GM12878 (cell line): ENCODE data around the gene OTOG. TPM values are rescaled to one million over a fixed set of nuclear protein-coding genes. Genes with fewer than 3 reads are reported as not detected.

Experiments used
- ATAC-seq: fragments of 200-7000 bp; cut with Tn5 transposase; 3 replicates; pipeline ENCODE4 v1.9.1; 2020; ENCODE audit warnings: mild to moderate bottlenecking, moderate library complexity
- BruUV-seq: library from RNA; stranded (reverse); fragments of 400-500 nt; replicated peaks from 2 replicates; lab custom pipeline; 2021; lab: Mats Ljungman, UMichigan
- CTCF ChIA-PET: fragments of 300-600 bp; sonication (Branson Sonifier 250); formaldehyde crosslinking; extraction: SDS; loops from one replicate; lab custom pipeline; 2021; ENCODE audit warnings: inconsistent platforms; lab: Yijun Ruan, JAX
- POLR2A ChIA-PET: fragments of 350-600 bp; formaldehyde crosslinking; extraction: SDS; loops from one replicate; lab custom pipeline; 2021; ENCODE audit warnings: inconsistent platforms; lab: Charles Lee
- RAD21 ChIA-PET: fragments of 300-600 bp; sonication (Branson Sonifier 250); formaldehyde crosslinking; loops from one replicate; lab custom pipeline; 2023; ENCODE audit warnings: antibody characterized with exemption; ENCODE audit not compliant: unreplicated experiment; lab: Charles Lee
- SMC1A ChIA-PET: fragments of 300-600 bp; sonication (Branson Sonifier 250); formaldehyde crosslinking; loops from one replicate; lab custom pipeline; 2023; ENCODE audit not compliant: unreplicated experiment, uncharacterized antibody; lab: Charles Lee
- DNase-seq: peaks from one replicate; pipeline ENCODE4 v3.0.0-alpha.2; 2011; ENCODE audit warnings: low read depth, low spot score
- FAIRE-seq: peaks from 3 replicates; lab custom pipeline; 2011; peaks lifted over from hg19 to GRCh38; lab: Jason Lieb, UNC
- H2AFZ ChIP-seq: 2 replicates; pipeline ENCODE4 v1.6.0; 2011; ENCODE audit warnings: low read depth, low read length, control low read depth; ENCODE audit not compliant: control insufficient read depth
- H3K27ac ChIP-seq: 2 replicates; pipeline ENCODE4 v1.5.1; 2011; ENCODE audit warnings: control low read depth; ENCODE audit not compliant: control insufficient read depth, insufficient read depth
- H3K27me3 ChIP-seq, 2 experiments: replicated peaks in 1 of 2; 2 replicates each; pipeline versions ENCODE4 v1.6.0 to v1.6.1; 2011; ENCODE audit warnings: low read length in 1 of 2; ENCODE audit not compliant: control insufficient read depth in 2 of 2, insufficient read depth in 2 of 2
- H3K36me3 ChIP-seq, 2 experiments: 2 replicates each; pipeline ENCODE4 v1.5.1; 2011; ENCODE audit warnings: low read length in 1 of 2; ENCODE audit not compliant: control insufficient read depth in 2 of 2, insufficient read depth in 2 of 2
- H3K4me1 ChIP-seq: 2 replicates; pipeline ENCODE4 v1.6.1; 2011; ENCODE audit warnings: mild to moderate bottlenecking, low read length, moderate library complexity, mixed read lengths; ENCODE audit not compliant: control insufficient read depth, insufficient read depth
- H3K4me2 ChIP-seq: 2 replicates; pipeline ENCODE4 v1.6.0; 2011; ENCODE audit warnings: control low read depth; ENCODE audit not compliant: control insufficient read depth, insufficient read depth
- H3K4me3 ChIP-seq: fragments of 200-600 bp; sonication (generic); 2 replicates; pipeline ENCODE4 v1.5.1; 2016
- H3K79me2 ChIP-seq: 2 replicates; pipeline ENCODE4 v1.6.0; 2011; ENCODE audit warnings: low read length; ENCODE audit not compliant: control insufficient read depth, insufficient read depth
- H3K9ac ChIP-seq: 2 replicates; pipeline ENCODE4 v1.8.0; 2011; ENCODE audit warnings: low read length, control low read depth, mixed read lengths; ENCODE audit not compliant: control insufficient read depth, insufficient read depth
- H3K9me3 ChIP-seq: replicated peaks from 3 replicates; pipeline ENCODE4 v1.5.1; 2011; ENCODE audit warnings: mild to moderate bottlenecking, low read length; ENCODE audit not compliant: control insufficient read depth, insufficient read depth
- H4K20me1 ChIP-seq: 2 replicates; pipeline ENCODE4 v1.6.0; 2011; ENCODE audit not compliant: control insufficient read depth, insufficient read depth
- CHD2 ChIP-seq: IDR thresholded peaks from 2 replicates; pipeline ENCODE4 v1.6.1; 2011; ENCODE audit warnings: low read depth, low read length, improper control_type of control experiment, borderline replicate concordance
- CREB1 ChIP-seq: IDR thresholded peaks from 2 replicates; pipeline ENCODE4 v1.6.1; 2012; ENCODE audit warnings: low read depth, mild to moderate bottlenecking, inconsistent platforms
- ETV6 ChIP-seq, 2 experiments: fragments of 450-650 bp in 1 of 2; IDR thresholded peaks in 1 of 2; conservative IDR thresholded peaks in 1 of 2; 2 replicates each; pipeline ENCODE4 v1.6.1; 2014; ENCODE audit warnings: antibody characterized with exemption in 1 of 2, borderline replicate concordance in 1 of 2, low read depth in 1 of 2, mild to moderate bottlenecking in 1 of 2, moderate library complexity in 1 of 2
- IKZF2 ChIP-seq, 2 experiments: fragments of 450-650 bp; IDR thresholded peaks; 2 replicates each; pipeline ENCODE4 v1.6.1; 2017; ENCODE audit warnings: mild to moderate bottlenecking in 2 of 2, moderate library complexity in 2 of 2
- MEF2A ChIP-seq: IDR thresholded peaks from 2 replicates; pipeline ENCODE4 v1.6.1; 2011; ENCODE audit warnings: low read depth, mild to moderate bottlenecking, low read length, moderate library complexity; ENCODE audit not compliant: insufficient read depth
- NR2C1 ChIP-seq: fragments of 450-650 bp; IDR thresholded peaks from 2 replicates; pipeline ENCODE4 v1.6.1; 2017; ENCODE audit warnings: antibody characterized with exemption, mild to moderate bottlenecking, moderate library complexity
- SMAD1 ChIP-seq: fragments of 450-650 bp; IDR thresholded peaks from 2 replicates; pipeline ENCODE4 v1.6.1; 2018; ENCODE audit warnings: mild to moderate bottlenecking, low read depth; ENCODE audit not compliant: partially characterized antibody
- SMC3 ChIP-seq: IDR thresholded peaks from 2 replicates; pipeline ENCODE4 v1.6.1; 2011; ENCODE audit warnings: low read length, improper control_type of control experiment, borderline replicate concordance
- SREBF1 ChIP-seq: IDR thresholded peaks from 2 replicates; pipeline ENCODE4 v1.6.1; 2012; ENCODE audit warnings: mild to moderate bottlenecking, low read length
- TAF1 ChIP-seq: IDR thresholded peaks from 2 replicates; pipeline ENCODE4 v1.6.1; 2011; ENCODE audit warnings: mild to moderate bottlenecking, low read depth, low read length, borderline replicate concordance
- WRNIP1 ChIP-seq: IDR thresholded peaks from 2 replicates; pipeline ENCODE4 v1.6.1; 2011; ENCODE audit warnings: low read depth, low read length, improper control_type of control experiment, borderline replicate concordance
- WGBS: methylation state at CpG from one replicate; pipeline ENCODE4 v1.1.6; 2016; ENCODE audit warnings: low lambda C conversion rate; ENCODE audit not compliant: insufficient replicate concordance, insufficient coverage; ENCODE audit errors: missing lambda C conversion rate; 5-methylcytosine and 5-hydroxymethylcytosine counted together
- in situ Hi-C: fragments of 300-500 bp; cut with MboI; formaldehyde crosslinking; loops from 9 replicates; pipeline ENCODE4 v1.14.3; 2018; ENCODE audit warnings: mixed read lengths
- intact Hi-C: fragments of 100-400 bp; cut with micrococcal nuclease; formaldehyde crosslinking; loops from one replicate; pipeline ENCODE4 v1.14.2; 2022; ENCODE audit not compliant: unreplicated experiment
- polyA plus RNA-seq, 11 experiments: library from polyadenylated mRNA; depleted of rRNA in 4 of 11; unstranded in 6 of 11; stranded (reverse) in 5 of 11; fragments of >200 nt; fragmentation: Nextera tagmentation in 4 of 11; fragmentation: Illumina TruSeq in 1 of 11; extraction: Ambion mirVana in 4 of 11; extraction: Trizol in 1 of 11; gene quantifications; 1 replicate in 1 of 11; 2 replicates in 10 of 11; pipeline versions ENCODE4 v1.2.1 to v1.2.3, GENCODE V29; 2011 to 2016; ENCODE audit warnings: inconsistent platforms in 2 of 11, missing spikeins in 2 of 11, low read depth in 1 of 11
- total RNA-seq, 4 experiments: library from RNA; depleted of rRNA in 3 of 4; stranded (reverse); fragments of >200 nt in 3 of 4; fragmentation: Illumina TruSeq in 1 of 4; extraction: Trizol in 1 of 4; gene quantifications; 2 replicates each; pipeline versions ENCODE4 v1.2.1 to v1.2.3, GENCODE V29; 2013 to 2021
- TF ChIP-seq, protein P1 (sequence below): IDR thresholded peaks from 2 replicates; pipeline ENCODE4 v1.6.1; 2011; ENCODE audit warnings: borderline replicate concordance, low read depth, mild to moderate bottlenecking, moderate library complexity, low read length; ENCODE audit not compliant: insufficient read depth, poor library complexity, severe bottlenecking
- TF ChIP-seq, protein P2 (sequence below): IDR thresholded peaks from 2 replicates; pipeline ENCODE4 v1.6.1; 2012; ENCODE audit warnings: low read depth, low read length, improper control_type of control experiment
- TF ChIP-seq, protein P3 (sequence below): fragments of 450-650 bp; IDR thresholded peaks from 2 replicates; pipeline ENCODE4 v1.6.1; 2016; ENCODE audit warnings: mild to moderate bottlenecking

Gene OTOG
- total and polyA plus RNA-seq, 10 of the 15 experiments (the other 5 are each of a cell fraction or from before 2014, with no cell fraction given): not detected

DNA sequence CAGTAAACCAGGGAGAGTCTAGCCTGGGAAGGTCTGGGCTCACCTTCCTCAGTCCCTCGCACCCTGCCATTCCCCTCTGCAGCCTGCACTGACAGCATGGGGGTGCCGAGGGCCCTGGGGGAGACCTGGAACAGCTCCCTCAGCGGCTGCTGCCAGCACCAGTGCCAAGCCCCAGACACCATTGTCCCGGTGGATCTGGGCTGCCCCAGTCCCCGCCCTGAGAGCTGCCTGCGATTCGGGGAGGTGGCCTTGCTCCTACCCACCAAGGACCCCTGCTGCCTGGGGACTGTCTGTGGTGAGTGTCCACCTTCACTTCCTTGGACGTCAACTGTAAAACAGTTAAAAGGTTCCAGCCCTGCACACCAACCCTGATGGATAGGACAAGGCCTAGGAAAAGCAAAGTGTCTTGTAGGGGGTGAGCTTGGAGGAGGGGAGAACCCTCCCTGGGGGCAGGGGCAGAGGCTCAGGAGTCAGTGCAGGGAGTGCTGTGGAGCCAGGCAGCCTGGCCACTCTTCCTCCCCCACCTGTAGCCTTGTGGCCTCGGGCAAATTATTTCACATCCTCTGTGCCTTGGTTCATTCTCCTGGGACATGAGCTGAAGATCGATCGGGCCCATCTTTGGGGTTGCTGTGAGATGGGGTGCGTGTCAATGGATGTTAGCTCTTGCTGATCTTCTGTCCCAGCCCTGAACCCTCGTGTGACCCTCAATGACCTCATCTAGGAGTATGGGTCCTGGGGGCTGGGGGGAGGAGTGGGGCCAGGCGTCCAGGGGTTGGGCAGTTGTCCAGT lies 87.1 kb downstream of the OTOG start:
- POLR2A ChIA-PET: no interaction called here
- WGBS: 22% methylated on average over 14 of the region's 14 CpGs

More for the DNA sequence above, 87.1 kb downstream of the OTOG start:
- Histone ChIP-seq H3K9me3 (no peaks in the 10 kb centered on the region), H3K27me3 (no peaks in the 10 kb centered on the region; a peak in 2 of 4 replicates), H3K4me1 (no peaks in the 10 kb centered on the region), H3K36me3 (no peaks in the 10 kb centered on the region), H3K4me2 (no peak overlapping the region), H4K20me1 (no peaks in the 10 kb centered on the region), H2AFZ (no peak overlapping the region), H3K4me3 (no peak overlapping the region), H3K79me2 (no peaks in the 10 kb centered on the region), H3K27ac (no peak overlapping the region)
- BruUV-seq: no TSS peak
- intact Hi-C loops: no loop called here
- in situ Hi-C loops: no loop called here
- ATAC-seq (no peak), DNase-seq (no peak)
- RAD21 ChIA-PET: no interaction called here
- SMC1A ChIA-PET: no interaction called here
- CTCF ChIA-PET: interaction anchor here (1.2 kb wide), 1 partner anchor 35 kb away, joined by 3 read pairs; no protein-coding TSS in a partner anchor
- TF ChIP-seq CREB1 (no peak), NR2C1 (no peak), CHD2 (no peak), SMC3 (no peak), WRNIP1 (no peak), TAF1 (no peak), SREBF1 (no peak), SMAD1 (no peak), ETV6 (conservative IDR thresholded peaks at IDR 0.05 in 1 of 2, IDR thresholded peaks at IDR 0.05 in 1 of 2; ENCODE audit: borderline replicate concordance in 1 of 2, low read depth in 1 of 2) (no peak), IKZF2 (IDR thresholded peaks at IDR 0.05) (no peak), MEF2A (no peak)
- TF ChIP-seq, protein P1, sequence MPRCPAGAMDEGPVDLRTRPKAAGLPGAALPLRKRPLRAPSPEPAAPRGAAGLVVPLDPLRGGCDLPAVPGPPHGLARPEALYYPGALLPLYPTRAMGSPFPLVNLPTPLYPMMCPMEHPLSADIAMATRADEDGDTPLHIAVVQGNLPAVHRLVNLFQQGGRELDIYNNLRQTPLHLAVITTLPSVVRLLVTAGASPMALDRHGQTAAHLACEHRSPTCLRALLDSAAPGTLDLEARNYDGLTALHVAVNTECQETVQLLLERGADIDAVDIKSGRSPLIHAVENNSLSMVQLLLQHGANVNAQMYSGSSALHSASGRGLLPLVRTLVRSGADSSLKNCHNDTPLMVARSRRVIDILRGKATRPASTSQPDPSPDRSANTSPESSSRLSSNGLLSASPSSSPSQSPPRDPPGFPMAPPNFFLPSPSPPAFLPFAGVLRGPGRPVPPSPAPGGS: no peak
- TF ChIP-seq, protein P2, sequence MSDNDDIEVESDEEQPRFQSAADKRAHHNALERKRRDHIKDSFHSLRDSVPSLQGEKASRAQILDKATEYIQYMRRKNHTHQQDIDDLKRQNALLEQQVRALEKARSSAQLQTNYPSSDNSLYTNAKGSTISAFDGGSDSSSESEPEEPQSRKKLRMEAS: no peak
- TF ChIP-seq, protein P3, sequence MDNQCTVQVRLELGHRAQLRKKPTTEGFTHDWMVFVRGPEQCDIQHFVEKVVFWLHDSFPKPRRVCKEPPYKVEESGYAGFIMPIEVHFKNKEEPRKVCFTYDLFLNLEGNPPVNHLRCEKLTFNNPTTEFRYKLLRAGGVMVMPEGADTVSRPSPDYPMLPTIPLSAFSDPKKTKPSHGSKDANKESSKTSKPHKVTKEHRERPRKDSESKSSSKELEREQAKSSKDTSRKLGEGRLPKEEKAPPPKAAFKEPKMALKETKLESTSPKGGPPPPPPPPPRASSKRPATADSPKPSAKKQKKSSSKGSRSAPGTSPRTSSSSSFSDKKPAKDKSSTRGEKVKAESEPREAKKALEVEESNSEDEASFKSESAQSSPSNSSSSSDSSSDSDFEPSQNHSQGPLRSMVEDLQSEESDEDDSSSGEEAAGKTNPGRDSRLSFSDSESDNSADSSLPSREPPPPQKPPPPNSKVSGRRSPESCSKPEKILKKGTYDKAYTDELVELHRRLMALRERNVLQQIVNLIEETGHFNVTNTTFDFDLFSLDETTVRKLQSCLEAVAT: no peak
- TF ChIP-seq, all 136 proteins: peak for 0
- FAIRE-seq: no peak
- H3K9ac ChIP-seq: no peak overlapping the region
